ENCODE measurements around the gene SGK1. TPM values are rescaled to one million over a fixed set of nuclear protein-coding genes. Genes with fewer than 3 reads are reported as not detected.

Gene SGK1
- total and polyA plus RNA-seq, 2 donors (not counting 1 experiment from before 2014, with no cell fraction given) = 37.3 to 57.8 TPM

- H3K4me2 ChIP-seq (replicated peaks; ENCODE audit: low read depth, low read length, poor library complexity, severe bottlenecking) = no peak overlapping the region
- peaks cover 5 to 12% of the 10 kb centered on the region in 2 donors for H3K4me1 ChIP-seq (ENCODE audit: control insufficient read depth in 2 of 2, insufficient read depth in 2 of 2, low read length in 2 of 2)
- intact Hi-C loops (cut with micrococcal nuclease) = no loop called here
- POLR2A ChIA-PET = no interaction called here
- H3K36me3 ChIP-seq (replicated peaks in 1 of 2; ENCODE audit: control extremely low read depth in 1 of 2, control insufficient read depth in 1 of 2, extremely low read depth in 1 of 2, insufficient read depth in 2 of 2, low read length in 1 of 2) = no peaks in the 10 kb centered on the region
- no peaks in the 10 kb centered on the region for H3K27me3 Mint-ChIP-seq
- no peak overlapping the region for H3K4me3 ChIP-seq (ENCODE audit: control extremely low read depth in 1 of 5, extremely low read depth in 1 of 5, insufficient read depth in 1 of 5, low read depth in 2 of 5, low read length in 4 of 5)
- no peaks in the 10 kb centered on the region for H3K9me3 ChIP-seq (ENCODE audit: control extremely low read depth in 1 of 3, control insufficient read depth in 2 of 3, insufficient read depth in 1 of 3, low read length in 2 of 3)
- no peak overlapping the region for H3K27ac ChIP-seq (ENCODE audit: low read length in 2 of 2)
- TF ChIP-seq CTCF (IDR thresholded peaks at IDR 0.05) (no peak), EZH2 (IDR thresholded peaks at IDR 0.05; ENCODE audit: borderline replicate concordance, insufficient read depth, low read depth, low read length, poor library complexity, severe bottlenecking) (no peak)
- no peaks in the 10 kb centered on the region for H4K20me1 ChIP-seq (ENCODE audit: control insufficient read depth, insufficient read depth, low read length, poor library complexity, severe bottlenecking)
- no peak overlapping the region for H3K27ac Mint-ChIP-seq
- CTCF ChIA-PET = interaction anchor here (0.9 to 2.4 kb wide), 2 partner anchors 9 to 369 kb away, joined by 4 to 8 read pairs; no protein-coding TSS in a partner anchor
- no peak overlapping the region for H2AFZ ChIP-seq (ENCODE audit: insufficient read depth, low read depth, low read length, poor library complexity, severe bottlenecking)
- peaks cover 6% of the 10 kb centered on the region for H3K4me1 Mint-ChIP-seq
- ATAC-seq (ENCODE audit: low read depth) = no peak
- H3K9me3 Mint-ChIP-seq (ENCODE audit: insufficient read depth) = no peaks in the 10 kb centered on the region
- WGBS (ENCODE audit: insufficient coverage) = 16% methylated on average over 2 of the region's 5 CpGs
- H3K9ac ChIP-seq (ENCODE audit: low read length) = no peak overlapping the region
- no peaks in the 10 kb centered on the region for H3K27me3 ChIP-seq (replicated peaks in 1 of 4; ENCODE audit: control extremely low read depth in 1 of 4, control insufficient read depth in 3 of 4, insufficient read depth in 4 of 4, low read length in 3 of 4)
- no peaks in the 10 kb centered on the region for H3K79me2 ChIP-seq (ENCODE audit: control insufficient read depth, insufficient read depth, low read length)
- no peak overlapping the region for H3K4me3 Mint-ChIP-seq
- no peak for DNase-seq
Measured at GRCh38 chr6:134272374-134272773, 45.5 kb downstream of the SGK1 start.

GRCh38 chr6:134267917-134268361 lies 50.0 kb downstream of the SGK1 start:
- Mint-ChIP-seq H3K9me3 (ENCODE audit: insufficient read depth) (no peaks in the 10 kb centered on the region), H3K4me1 (peaks cover 6% of the 10 kb centered on the region), H3K4me3 (no peak overlapping the region), H3K27ac (no peak overlapping the region), H3K27me3 (no peaks in the 10 kb centered on the region)
- no peak for TF ChIP-seq EZH2 (IDR thresholded peaks at IDR 0.05; ENCODE audit: borderline replicate concordance, insufficient read depth, low read depth, low read length, poor library complexity, severe bottlenecking)
- no peak for TF ChIP-seq CTCF (IDR thresholded peaks at IDR 0.05)
- H3K36me3 ChIP-seq (replicated peaks in 1 of 2; ENCODE audit: control extremely low read depth in 1 of 2, control insufficient read depth in 1 of 2, extremely low read depth in 1 of 2, insufficient read depth in 2 of 2, low read length in 1 of 2) = no peaks in the 10 kb centered on the region
- H3K9ac ChIP-seq (ENCODE audit: low read length) = no peak overlapping the region
- no peak overlapping the region for H2AFZ ChIP-seq (ENCODE audit: insufficient read depth, low read depth, low read length, poor library complexity, severe bottlenecking)
- ChIA-PET CTCF (no interaction called here), POLR2A (no interaction called here)
- no peak overlapping the region for H3K4me3 ChIP-seq (ENCODE audit: control extremely low read depth in 1 of 5, extremely low read depth in 1 of 5, insufficient read depth in 1 of 5, low read depth in 2 of 5, low read length in 4 of 5)
- no peaks in the 10 kb centered on the region for H3K79me2 ChIP-seq (ENCODE audit: control insufficient read depth, insufficient read depth, low read length)
- 99% methylated on average over 10 of the region's 10 CpGs for WGBS (ENCODE audit: insufficient coverage)
- H3K4me1 ChIP-seq (ENCODE audit: control insufficient read depth in 2 of 2, insufficient read depth in 2 of 2, low read length in 2 of 2) = peaks cover 0 to 5% of the 10 kb centered on the region in 2 donors
- DNase-seq (no peak), ATAC-seq (ENCODE audit: low read depth) (no peak)
- no peak overlapping the region for H3K4me2 ChIP-seq (replicated peaks; ENCODE audit: low read depth, low read length, poor library complexity, severe bottlenecking)
- no peaks in the 10 kb centered on the region for H4K20me1 ChIP-seq (ENCODE audit: control insufficient read depth, insufficient read depth, low read length, poor library complexity, severe bottlenecking)
- H3K9me3 ChIP-seq (ENCODE audit: control extremely low read depth in 1 of 3, control insufficient read depth in 2 of 3, insufficient read depth in 1 of 3, low read length in 2 of 3) = no peaks in the 10 kb centered on the region
- intact Hi-C loops (cut with micrococcal nuclease) = no loop called here
- H3K27me3 ChIP-seq (replicated peaks in 1 of 4; ENCODE audit: control extremely low read depth in 1 of 4, control insufficient read depth in 3 of 4, insufficient read depth in 4 of 4, low read length in 3 of 4) = no peaks in the 10 kb centered on the region
- no peak overlapping the region for H3K27ac ChIP-seq (ENCODE audit: low read length in 2 of 2)
